Skeletal muscle satellite cell (primary cell): ENCODE measurements around the gene SLC41A3. TPM values are rescaled to one million over a fixed set of nuclear protein-coding genes. Genes with fewer than 3 reads are reported as not detected.

Source experiments
- H3K27me3 ChIP-seq: 2 replicates; pipeline ENCODE4 v1.7.0; 2013; ENCODE audit warnings: low read length; ENCODE audit not compliant: control insufficient read depth, insufficient read depth
- H3K36me3 ChIP-seq: 2 replicates; pipeline ENCODE4 v1.7.0; 2013; ENCODE audit warnings: mild to moderate bottlenecking, control low read depth, low read length; ENCODE audit not compliant: insufficient read depth
- H3K4me1 ChIP-seq: 2 replicates; pipeline ENCODE4 v1.7.0; 2013; ENCODE audit warnings: low read length; ENCODE audit not compliant: control insufficient read depth, insufficient read depth
- H3K4me2 ChIP-seq: 2 replicates; pipeline ENCODE4 v1.7.0; 2013; ENCODE audit warnings: mild to moderate bottlenecking, low read length
- H3K4me3 ChIP-seq: 2 replicates; pipeline ENCODE4 v1.7.0; 2013; ENCODE audit warnings: low read length
- H3K9ac ChIP-seq: 2 replicates; pipeline ENCODE4 v1.7.0; 2013; ENCODE audit warnings: mild to moderate bottlenecking, low read depth, low read length, moderate library complexity
- H3K9me3 ChIP-seq: replicated peaks from 2 replicates; pipeline ENCODE4 v1.7.0; 2013; ENCODE audit warnings: mild to moderate bottlenecking, control low read depth, low read length
- total RNA-seq: library from RNA; depleted of rRNA; stranded (reverse); fragments of >200 nt; gene quantifications from 2 replicates; pipeline ENCODE4 v1.2.3, GENCODE V29; 2012; rRNA removed

The SLC41A3 gene
- total RNA-seq: 27.7 and 34.2 TPM in 2 replicates

GRCh38 chr3:126083913-126084767, at the start of gene SLC41A3:
TSS of gene SLC41A3 (minus strand) at chr3:126084124. CDS start at chr3:126068219, 15,905 bp downstream.
- peaks cover 17% of the 10 kb centered on the region for H3K4me1 ChIP-seq
- H3K9me3 ChIP-seq: no peaks in the 10 kb centered on the region
- peak within 1 kb of the TSS; percentile 87 for H3K4me3 ChIP-seq
- no peaks in the 10 kb centered on the region for H3K27me3 ChIP-seq
- H3K4me2 ChIP-seq: peak within 1 kb of the TSS; percentile 97
- peak within 1 kb of the TSS; percentile 88 for H3K9ac ChIP-seq
- H3K36me3 ChIP-seq: no peaks in the 10 kb centered on the region

DNA sequence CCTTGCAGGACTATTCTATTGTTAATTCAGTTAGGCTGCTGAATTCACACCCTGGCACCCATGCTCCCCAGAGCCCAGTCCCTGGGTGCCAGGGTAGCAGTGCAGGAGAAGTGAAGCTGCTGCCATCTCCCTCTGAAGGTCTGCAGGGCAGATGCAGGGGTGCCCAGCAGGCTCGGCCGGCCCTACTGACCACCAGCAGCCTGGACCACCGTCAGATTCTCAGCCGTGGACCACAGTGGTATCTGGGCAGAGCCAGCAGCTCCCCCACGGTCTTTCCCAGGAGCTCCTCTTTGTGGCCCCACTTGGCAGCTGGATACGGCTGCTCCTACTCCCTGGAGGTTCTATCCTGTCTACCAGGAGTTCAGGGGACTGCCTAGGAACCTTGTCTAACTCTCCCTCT, 49.7 kb upstream of the SLC41A3 start:
- Histone ChIP-seq H3K27me3 (peaks cover 28% of the 10 kb centered on the region), H3K9me3 (no peaks in the 10 kb centered on the region), H3K4me2 (no peak overlapping the region), H3K4me3 (no peak overlapping the region), H3K4me1 (no peaks in the 10 kb centered on the region), H3K9ac (no peak overlapping the region), H3K36me3 (no peaks in the 10 kb centered on the region)

DNA sequence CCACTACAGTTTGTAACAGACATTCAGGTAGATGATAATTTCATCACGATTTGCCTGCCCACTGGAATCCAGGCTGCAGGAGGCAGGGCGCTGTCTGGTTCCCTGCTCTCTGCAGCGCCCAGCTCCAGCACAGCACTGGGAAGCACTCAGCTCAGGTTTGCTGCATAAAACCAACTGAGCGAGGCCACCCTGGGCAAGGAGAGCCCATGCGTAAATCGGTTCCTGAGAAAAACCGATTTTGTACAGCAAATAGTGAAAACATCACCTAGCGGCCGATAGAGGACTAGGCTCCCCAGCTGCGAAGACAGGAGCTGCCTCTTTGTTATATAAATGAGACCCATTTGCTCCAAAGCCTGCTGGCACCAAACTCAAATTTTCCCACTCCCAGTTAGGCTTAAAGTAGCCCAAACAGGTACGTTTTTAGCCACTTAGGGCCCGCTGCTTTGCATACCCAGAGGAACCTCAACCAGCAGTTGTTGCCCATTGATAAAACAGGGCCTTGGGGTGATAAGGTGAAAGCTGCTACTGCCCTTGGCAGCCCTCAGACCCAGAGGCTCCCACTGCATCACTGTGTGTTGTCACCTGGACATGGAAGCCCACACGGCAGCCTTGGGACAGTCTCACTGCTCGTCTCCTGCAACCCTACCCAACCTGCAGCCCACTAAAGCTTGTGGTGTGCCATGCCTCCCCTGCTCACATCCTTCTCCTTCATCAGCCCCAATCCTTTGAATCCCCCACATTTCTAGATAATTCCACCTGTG, 49.0 kb upstream of the SLC41A3 start:
- H3K36me3 ChIP-seq: no peaks in the 10 kb centered on the region
- no peaks in the 10 kb centered on the region for H3K4me1 ChIP-seq
- H3K9me3 ChIP-seq: no peaks in the 10 kb centered on the region
- H3K4me3 ChIP-seq: no peak overlapping the region
- H3K4me2 ChIP-seq: no peak overlapping the region
- H3K9ac ChIP-seq: no peak overlapping the region
- peaks cover 23% of the 10 kb centered on the region for H3K27me3 ChIP-seq

GRCh38 chr3:126131881-126132750, 48.2 kb upstream of the SLC41A3 start:
- no peaks in the 10 kb centered on the region for H3K9me3 ChIP-seq
- H3K4me3 ChIP-seq: no peak overlapping the region
- no peak overlapping the region for H3K4me2 ChIP-seq
- no peak overlapping the region for H3K9ac ChIP-seq
- peaks cover 17% of the 10 kb centered on the region for H3K27me3 ChIP-seq
- H3K4me1 ChIP-seq: no peaks in the 10 kb centered on the region
- no peaks in the 10 kb centered on the region for H3K36me3 ChIP-seq

- Histone ChIP-seq H3K4me3 (no peak overlapping the region), H3K9me3 (no peaks in the 10 kb centered on the region), H3K36me3 (no peaks in the 10 kb centered on the region), H3K4me2 (no peak overlapping the region), H3K27me3 (peaks cover 21% of the 10 kb centered on the region), H3K4me1 (no peaks in the 10 kb centered on the region), H3K9ac (no peak overlapping the region)
Measured at GRCh38 chr3:126130981-126131745, 47.2 kb upstream of the SLC41A3 start.

DNA sequence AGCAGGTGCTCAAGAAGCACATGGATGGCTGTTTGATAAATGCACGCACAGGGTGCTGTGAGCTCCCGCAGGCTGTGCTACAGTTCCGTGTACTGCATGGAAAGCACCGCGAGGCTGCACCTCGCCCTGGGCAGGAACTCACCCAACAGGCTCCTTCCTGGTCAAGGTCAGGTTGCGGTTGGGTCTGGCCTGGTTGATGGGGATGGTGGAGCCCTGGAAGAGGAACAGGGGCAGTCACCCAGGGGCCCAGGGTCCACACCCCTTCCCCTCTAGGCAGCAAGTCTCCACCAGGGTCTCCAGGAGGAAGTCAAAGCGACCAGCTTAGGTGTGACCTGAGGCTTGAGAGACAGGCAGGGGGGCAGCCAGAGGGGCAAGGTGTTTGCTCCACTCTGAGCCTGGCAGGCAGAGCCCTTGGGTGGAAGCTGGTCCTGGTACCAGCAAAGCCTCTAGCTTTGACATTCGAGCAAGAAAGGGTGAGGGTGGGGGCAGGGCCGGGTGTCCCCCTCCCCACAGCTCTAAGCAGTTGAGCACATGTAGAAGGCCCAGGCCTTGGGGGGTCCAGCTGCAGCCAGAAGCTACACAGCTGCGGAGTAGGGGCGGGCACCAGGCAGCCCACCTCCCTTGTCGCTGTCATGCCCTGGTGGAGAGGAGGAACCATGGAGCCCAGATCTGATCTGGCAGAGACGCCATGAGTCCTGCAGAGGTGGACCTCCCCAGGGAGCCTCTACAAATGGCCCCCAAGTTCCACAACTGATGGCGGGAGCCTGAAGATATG, 46.3 kb upstream of the SLC41A3 start:
- no peak overlapping the region for H3K9ac ChIP-seq
- H3K27me3 ChIP-seq: peaks cover 29% of the 10 kb centered on the region

DNA sequence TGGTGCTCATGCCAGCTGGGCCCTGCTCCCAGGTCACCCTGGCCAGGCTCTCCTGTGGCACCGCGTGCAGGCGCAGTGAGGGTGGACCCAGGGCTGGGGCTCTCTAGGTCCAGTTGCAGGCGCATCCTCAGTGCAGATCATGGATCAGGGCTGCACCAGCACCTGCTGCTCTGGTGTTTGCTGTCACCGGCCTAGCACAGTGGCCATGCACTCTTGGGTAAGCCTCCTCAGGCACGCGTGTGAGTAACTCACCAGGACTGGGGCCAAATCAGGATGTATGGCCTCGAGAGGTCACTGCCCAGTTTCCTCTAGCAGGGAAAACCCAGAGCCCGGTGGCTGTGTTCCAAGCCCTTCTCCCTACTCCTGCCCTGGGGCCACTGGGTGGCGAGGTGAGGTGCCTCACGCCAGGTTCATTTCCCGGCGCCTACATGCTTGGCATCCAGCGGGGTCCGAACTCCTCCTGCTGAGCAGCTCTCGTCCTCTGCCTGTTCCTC, 45.5 kb upstream of the SLC41A3 start:
- H3K9me3 ChIP-seq: no peaks in the 10 kb centered on the region
- H3K9ac ChIP-seq: no peak overlapping the region
- H3K36me3 ChIP-seq: no peaks in the 10 kb centered on the region
- no peak overlapping the region for H3K4me3 ChIP-seq
- no peak overlapping the region for H3K4me2 ChIP-seq
- no peaks in the 10 kb centered on the region for H3K4me1 ChIP-seq
- H3K27me3 ChIP-seq: peaks cover 35% of the 10 kb centered on the region

More for the DNA sequence above, 46.3 kb upstream of the SLC41A3 start:
- H3K36me3 ChIP-seq: no peaks in the 10 kb centered on the region
- no peaks in the 10 kb centered on the region for H3K4me1 ChIP-seq
- H3K9me3 ChIP-seq: no peaks in the 10 kb centered on the region
- no peak overlapping the region for H3K4me3 ChIP-seq
- no peak overlapping the region for H3K4me2 ChIP-seq

DNA sequence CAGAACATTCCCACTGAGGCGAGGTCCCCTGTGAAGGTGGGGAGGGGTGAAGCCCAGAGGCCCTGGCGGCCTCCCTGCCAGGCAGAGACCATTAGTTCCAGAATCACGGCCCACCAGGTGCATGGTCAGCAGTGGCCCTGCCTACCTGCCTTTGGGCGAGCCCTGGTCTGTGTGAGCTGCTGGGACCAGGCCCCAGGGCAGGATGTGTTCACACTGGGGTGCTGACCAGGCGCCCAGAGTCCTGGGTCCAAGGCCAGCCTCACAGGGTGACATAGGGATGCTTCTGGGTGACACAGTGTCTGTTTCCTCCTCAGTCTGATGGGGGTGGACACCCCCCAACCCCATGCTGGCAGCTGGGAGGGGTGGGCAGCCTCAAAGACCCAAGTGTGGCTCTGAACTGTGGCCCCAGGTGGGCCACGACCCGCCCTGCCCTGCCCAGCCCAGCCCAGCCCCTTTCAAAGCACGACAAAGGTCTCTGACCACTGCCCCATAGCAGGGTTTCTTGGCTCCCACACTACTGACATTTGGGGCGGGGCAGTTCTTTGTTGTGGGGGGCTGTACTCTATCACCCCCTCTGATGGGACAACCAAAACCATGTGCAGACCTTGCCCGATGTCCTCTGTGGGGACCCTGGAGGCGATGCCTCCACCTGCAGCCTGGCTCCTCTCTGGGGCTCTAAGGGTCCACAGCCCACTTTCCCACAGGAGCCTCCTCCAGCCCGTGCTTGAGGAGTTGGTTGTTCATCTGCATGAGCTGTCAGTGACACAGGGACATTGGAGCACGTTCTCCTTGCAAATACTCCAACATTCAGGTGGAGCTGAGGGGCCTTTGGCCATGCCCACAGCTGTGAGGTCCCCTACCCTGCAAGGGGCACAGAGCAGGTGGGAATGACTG, 44.8 kb upstream of the SLC41A3 start:
- peaks cover 35% of the 10 kb centered on the region for H3K27me3 ChIP-seq

DNA sequence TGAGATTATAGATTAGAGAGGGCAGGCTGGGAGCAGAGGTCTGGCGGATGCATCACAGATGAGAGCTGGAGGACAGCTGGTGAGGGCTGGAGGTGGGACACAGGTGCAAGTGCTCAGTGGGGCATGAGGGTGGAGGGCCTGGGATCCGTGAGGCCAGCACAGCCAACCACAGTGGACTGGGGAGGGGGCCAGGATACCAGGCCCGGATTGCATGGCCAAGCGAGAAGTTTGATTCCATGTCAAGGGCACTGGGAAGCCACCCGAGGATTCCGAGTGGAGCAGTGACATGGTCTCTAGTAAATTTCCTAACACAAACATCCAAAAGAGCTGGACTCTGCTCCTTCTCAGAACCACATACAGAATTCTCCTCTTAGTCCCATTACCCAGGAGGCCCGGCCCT, 44.0 kb upstream of the SLC41A3 start:
- Histone ChIP-seq H3K36me3 (no peaks in the 10 kb centered on the region), H3K27me3 (peaks cover 28% of the 10 kb centered on the region), H3K9me3 (no peaks in the 10 kb centered on the region), H3K9ac (no peak overlapping the region), H3K4me1 (no peaks in the 10 kb centered on the region), H3K4me3 (no peak overlapping the region), H3K4me2 (no peak overlapping the region)

More for the DNA sequence above, 44.8 kb upstream of the SLC41A3 start:
- Histone ChIP-seq H3K4me1 (no peaks in the 10 kb centered on the region), H3K9ac (no peak overlapping the region), H3K36me3 (no peaks in the 10 kb centered on the region), H3K9me3 (no peaks in the 10 kb centered on the region), H3K4me3 (no peak overlapping the region), H3K4me2 (no peak overlapping the region)
